SK-N-SH (cell line): ENCODE measurements around the gene PDGFA. TPM values are rescaled to one million over a fixed set of nuclear protein-coding genes. Genes with fewer than 3 reads are reported as not detected.

Experiments used
- CTCF ChIA-PET: fragments of 300-600, 350-600 bp; formaldehyde crosslinking; extraction: SDS; loops from one replicate; lab custom pipeline; 2021; lab: Yijun Ruan, JAX
- POLR2A ChIA-PET: fragments of 350-600 bp; sonication (Branson Sonifier 250); formaldehyde crosslinking; extraction: SDS; loops from one replicate; lab custom pipeline; 2020; ENCODE audit warnings: antibody characterized with exemption, inconsistent platforms; lab: Yijun Ruan, JAX
- DNase-seq: peaks from one replicate; pipeline ENCODE4 v3.0.0; 2012
- H2AFZ ChIP-seq: fragments of 200-600 bp; sonication (generic); 2 replicates; pipeline ENCODE4 v1.8.1; 2016; ENCODE audit warnings: antibody characterized with exemption, mild to moderate bottlenecking, low read depth
- H3F3A ChIP-seq: fragments of 200-600 bp; sonication (generic); replicated peaks from 2 replicates; pipeline ENCODE3; 2016; ENCODE audit warnings: antibody characterized with exemption, mild to moderate bottlenecking; ENCODE audit not compliant: insufficient read depth
- H3K27ac ChIP-seq, 2 experiments: fragments of 200-500 bp in 1 of 2; fragments of 200-600 bp in 1 of 2; sonication (Bioruptor generic) in 1 of 2; sonication (generic), shearing (Covaris generic) in 1 of 2; 2 replicates each; pipeline versions ENCODE4 v1.5.1 to v1.6.1; 2014 to 2016; ENCODE audit warnings: low read depth in 2 of 2, inconsistent platforms in 1 of 2, low read length in 1 of 2, mild to moderate bottlenecking in 1 of 2, mixed read lengths in 1 of 2
- H3K27me3 ChIP-seq: fragments of 200-600 bp; sonication (generic), shearing (Covaris generic); 2 replicates; pipeline ENCODE4 v1.6.1; 2016; ENCODE audit warnings: mixed run types; ENCODE audit not compliant: insufficient read depth
- H3K36me3 ChIP-seq, 2 experiments: fragments of 200-500 bp in 1 of 2; fragments of 200-600 bp in 1 of 2; sonication (Bioruptor generic) in 1 of 2; sonication (generic) in 1 of 2; replicated peaks in 1 of 2; 2 replicates each; pipeline versions ENCODE3 to v1.5.1; 2014 to 2016; ENCODE audit warnings: low read length in 1 of 2, mild to moderate bottlenecking in 1 of 2; ENCODE audit not compliant: insufficient read depth in 2 of 2, control insufficient read depth in 1 of 2
- H3K4me1 ChIP-seq, 2 experiments: fragments of 200-500 bp in 1 of 2; fragments of 200-600 bp in 1 of 2; sonication (Bioruptor generic) in 1 of 2; sonication (generic), shearing (Covaris generic) in 1 of 2; 2 replicates each; pipeline versions ENCODE4 v1.5.1 to v1.6.1; 2014 to 2016; ENCODE audit warnings: low read depth in 1 of 2, low read length in 1 of 2, mixed run types in 1 of 2; ENCODE audit not compliant: insufficient read depth in 2 of 2, control insufficient read depth in 1 of 2
- H3K4me2 ChIP-seq: fragments of 200-600 bp; sonication (generic), shearing (Covaris generic); 2 replicates; pipeline ENCODE4 v1.6.1; 2017; ENCODE audit warnings: mixed run types
- H3K4me3 ChIP-seq, 2 experiments: fragments of 200-500 bp in 1 of 2; fragments of 200-600 bp in 1 of 2; sonication (Bioruptor generic) in 1 of 2; sonication (generic), shearing (Covaris generic) in 1 of 2; 2 replicates each; pipeline versions ENCODE4 v1.5.1 to v1.8.1; 2014 to 2016; ENCODE audit warnings: low read depth in 2 of 2, inconsistent platforms in 1 of 2, low read length in 1 of 2, mild to moderate bottlenecking in 1 of 2, mixed read lengths in 1 of 2, moderate library complexity in 1 of 2
- H3K79me2 ChIP-seq: fragments of 200-600 bp; sonication (generic); 2 replicates; pipeline ENCODE4 v1.8.1; 2017; ENCODE audit warnings: mild to moderate bottlenecking; ENCODE audit not compliant: insufficient read depth
- H3K9ac ChIP-seq: fragments of 200-600 bp; sonication (generic); 2 replicates; pipeline ENCODE4 v1.6.1; 2017; ENCODE audit warnings: mixed run types
- H3K9me2 ChIP-seq: fragments of 200-600 bp; sonication (generic); 2 replicates; pipeline ENCODE4 v1.6.1; 2017; ENCODE audit warnings: mixed run types
- H3K9me3 ChIP-seq: fragments of 200-600 bp; sonication (generic); 2 replicates; pipeline ENCODE4 v1.6.1; 2017; ENCODE audit warnings: mixed run types, mild to moderate bottlenecking, moderate library complexity
- H4K20me1 ChIP-seq: fragments of 200-600 bp; sonication (generic); 2 replicates; pipeline ENCODE4 v1.6.1; 2017; ENCODE audit warnings: mild to moderate bottlenecking, mixed run types; ENCODE audit not compliant: insufficient read depth
- ELF1 ChIP-seq: IDR thresholded peaks from 2 replicates; pipeline ENCODE4 v1.4.0; 2012
- EP300 ChIP-seq, 2 experiments: IDR thresholded peaks; 2 replicates each; pipeline versions ENCODE4 v1.4.0 to v1.6.1; 2012; ENCODE audit warnings: borderline replicate concordance in 1 of 2, low read depth in 1 of 2, low read length in 1 of 2
- EZH2phosphoT487 ChIP-seq: fragments of 200-600 bp; sonication (generic); IDR thresholded peaks from 2 replicates; pipeline ENCODE4 v1.6.1; 2017; ENCODE audit warnings: low read depth, mixed run types, mild to moderate bottlenecking, antibody characterized with exemption, moderate library complexity, borderline replicate concordance
- FOSL2 ChIP-seq: IDR thresholded peaks from 2 replicates; pipeline ENCODE4 v1.4.0; 2012; ENCODE audit warnings: low read depth, mild to moderate bottlenecking, moderate library complexity, borderline replicate concordance
- FOXM1 ChIP-seq: IDR thresholded peaks from 2 replicates; pipeline ENCODE4 v1.4.0; 2012; ENCODE audit warnings: low read depth, mild to moderate bottlenecking
- GABPA ChIP-seq: IDR thresholded peaks from 2 replicates; pipeline ENCODE4 v1.4.0; 2012; ENCODE audit warnings: low read depth, mild to moderate bottlenecking
- GATA2 ChIP-seq: sonication (generic); formaldehyde crosslinking; IDR thresholded peaks from 2 replicates; pipeline ENCODE4 v1.5.0; 2020; ENCODE audit warnings: mild to moderate bottlenecking, missing genetic modification reagents
- JUND ChIP-seq: IDR thresholded peaks from 2 replicates; pipeline ENCODE4 v1.4.0; 2012
- MXI1 ChIP-seq: IDR thresholded peaks from 2 replicates; pipeline ENCODE4 v1.6.1; 2012; ENCODE audit warnings: mild to moderate bottlenecking, low read depth, low read length, improper control_type of control experiment
- NRF1 ChIP-seq: IDR thresholded peaks from 2 replicates; pipeline ENCODE4 v1.6.1; 2012; ENCODE audit warnings: low read depth, mild to moderate bottlenecking, low read length
- POLR2AphosphoS5 ChIP-seq: IDR thresholded peaks from 2 replicates; pipeline ENCODE4 v1.6.1; 2012; ENCODE audit warnings: low read depth, low read length
- RCOR1 ChIP-seq: fragments of 150-350 bp; IDR thresholded peaks from 2 replicates; pipeline ENCODE4 v1.6.1; 2017; ENCODE audit warnings: antibody characterized with exemption, low read length
- REST ChIP-seq: IDR thresholded peaks from 2 replicates; pipeline ENCODE4 v1.6.1; 2012; ENCODE audit warnings: mild to moderate bottlenecking, low read depth, low read length, moderate library complexity
- RXRA ChIP-seq: IDR thresholded peaks from 2 replicates; pipeline ENCODE4 v1.4.0; 2012; ENCODE audit warnings: low read depth, mild to moderate bottlenecking, borderline replicate concordance
- SIN3A ChIP-seq: IDR thresholded peaks from 2 replicates; pipeline ENCODE4 v1.6.1; 2012; ENCODE audit warnings: low read depth, mild to moderate bottlenecking, low read length, moderate library complexity, borderline replicate concordance
- SMC3 ChIP-seq: IDR thresholded peaks from 2 replicates; pipeline ENCODE4 v1.6.1; 2012; ENCODE audit warnings: low read depth, low read length, improper control_type of control experiment
- TAF1 ChIP-seq: IDR thresholded peaks from 2 replicates; pipeline ENCODE4 v1.6.1; 2012; ENCODE audit warnings: low read depth, mild to moderate bottlenecking, low read length, moderate library complexity, borderline replicate concordance
- TCF12 ChIP-seq: IDR thresholded peaks from 2 replicates; pipeline ENCODE4 v1.4.0; 2012
- TEAD4 ChIP-seq: IDR thresholded peaks from 2 replicates; pipeline ENCODE4 v1.4.0; 2012; ENCODE audit warnings: mild to moderate bottlenecking, borderline replicate concordance; ENCODE audit not compliant: insufficient read depth
- YY1 ChIP-seq: IDR thresholded peaks from 2 replicates; pipeline ENCODE4 v1.4.0; 2012; ENCODE audit warnings: low read depth, mild to moderate bottlenecking
- WGBS: methylation state at CpG from one replicate; pipeline ENCODE4 v1.1.6; 2017; ENCODE audit warnings: low lambda C conversion rate; 5-methylcytosine and 5-hydroxymethylcytosine counted together
- polyA plus RNA-seq, 3 experiments: library from polyadenylated mRNA; depleted of rRNA; stranded (reverse); fragments of >200 nt; gene quantifications; 2 replicates each; pipeline ENCODE4 v1.2.3, GENCODE V29; 2012
- TF ChIP-seq, protein P1 (sequence below): IDR thresholded peaks from 2 replicates; pipeline ENCODE4 v1.4.0; 2012; ENCODE audit warnings: low read depth, borderline replicate concordance
- TF ChIP-seq, protein P2 (sequence below): fragments of 150-350 bp; IDR thresholded peaks from 2 replicates; pipeline ENCODE4 v1.6.1; 2016; ENCODE audit warnings: mild to moderate bottlenecking, low read depth, low read length
- TF ChIP-seq, protein P3 (sequence below): IDR thresholded peaks from 2 replicates; pipeline ENCODE4 v1.4.0; 2012; ENCODE audit warnings: low read depth, borderline replicate concordance

PDGFA gene
- polyA plus RNA-seq, 1 of the 3 experiments (the other 2 are of a cell fraction), result 18.9 TPM

DNA sequence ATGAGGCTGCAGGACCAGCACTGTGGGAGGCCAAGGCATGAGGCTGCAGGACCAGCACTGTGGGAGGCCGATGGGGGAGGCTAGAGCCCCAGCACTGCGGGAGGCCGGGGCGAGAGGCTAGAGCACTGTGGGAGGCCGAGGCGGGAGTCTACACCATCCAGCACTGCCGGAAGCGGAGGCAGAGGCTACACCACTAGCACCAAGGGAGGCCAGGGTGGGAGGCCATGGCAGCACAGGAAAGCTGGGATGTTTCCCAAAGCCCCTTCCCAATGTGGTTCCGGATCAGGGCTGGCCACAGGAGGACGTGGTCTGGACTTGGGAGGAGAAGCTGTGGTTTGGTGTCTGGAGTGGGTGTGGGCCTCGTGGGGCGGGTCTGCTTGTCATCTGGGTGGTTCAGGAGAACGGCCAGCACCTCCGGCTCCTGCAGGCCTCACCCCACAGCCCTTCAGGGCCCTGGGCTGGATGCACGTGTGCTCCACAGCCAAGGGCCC, 43.6 kb downstream of the PDGFA start:
- Histone ChIP-seq H3K4me1 (peaks cover 10% of the 10 kb centered on the region in 2 experiments; a peak in 2 of 4 replicates), H3K4me3 (no peak overlapping the region), H3K4me2 (no peak overlapping the region), H2AFZ (no peak overlapping the region), H3K9ac (no peak overlapping the region), H3K36me3 (no peaks in the 10 kb centered on the region), H4K20me1 (no peaks in the 10 kb centered on the region), H3K9me2 (no peaks in the 10 kb centered on the region), H3F3A (no peaks in the 10 kb centered on the region), H3K27me3 (no peaks in the 10 kb centered on the region), H3K79me2 (no peaks in the 10 kb centered on the region), H3K27ac (no peak overlapping the region), H3K9me3 (0 out of 2 replicates have a peak, but pooled peaks cover 4% of the 10 kb centered on the region)
- ChIA-PET POLR2A (no interaction called here), CTCF (no interaction called here)
- DNase-seq, result no peak
- WGBS, result 90% methylated on average over 11 of the region's 15 CpGs
- TF ChIP-seq TCF12 (no peak), SMC3 (no peak), EP300 (IDR thresholded peaks at IDR 0.05; ENCODE audit: borderline replicate concordance in 1 of 2, low read depth in 1 of 2, low read length in 1 of 2) (no peak), TEAD4 (no peak), FOSL2 (no peak), GATA2 (CRISPR knock-in tag) (no peak), REST (no peak), NRF1 (no peak)
- TF ChIP-seq, protein P1, sequence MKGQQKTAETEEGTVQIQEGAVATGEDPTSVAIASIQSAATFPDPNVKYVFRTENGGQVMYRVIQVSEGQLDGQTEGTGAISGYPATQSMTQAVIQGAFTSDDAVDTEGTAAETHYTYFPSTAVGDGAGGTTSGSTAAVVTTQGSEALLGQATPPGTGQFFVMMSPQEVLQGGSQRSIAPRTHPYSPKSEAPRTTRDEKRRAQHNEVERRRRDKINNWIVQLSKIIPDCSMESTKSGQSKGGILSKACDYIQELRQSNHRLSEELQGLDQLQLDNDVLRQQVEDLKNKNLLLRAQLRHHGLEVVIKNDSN, result no peak

GRCh38 chr7:475425-475728, 44.3 kb downstream of the PDGFA start:
- Histone ChIP-seq H3K4me2 (no peak overlapping the region), H3K4me3 (no peak overlapping the region), H3F3A (no peaks in the 10 kb centered on the region), H3K9ac (no peak overlapping the region), H2AFZ (no peak overlapping the region), H3K79me2 (no peaks in the 10 kb centered on the region), H3K27ac (no peak overlapping the region), H3K9me2 (no peaks in the 10 kb centered on the region), H3K9me3 (0 out of 2 replicates have a peak, but pooled peaks cover 4% of the 10 kb centered on the region), H3K27me3 (no peaks in the 10 kb centered on the region), H3K4me1 (peaks cover 4 to 10% of the 10 kb centered on the region in 2 experiments; a peak in 2 of 4 replicates), H4K20me1 (no peaks in the 10 kb centered on the region), H3K36me3 (no peaks in the 10 kb centered on the region)
- 91% methylated on average over 5 of the region's 7 CpGs for WGBS
- POLR2A ChIA-PET, result no interaction called here
- TF ChIP-seq, protein P2, sequence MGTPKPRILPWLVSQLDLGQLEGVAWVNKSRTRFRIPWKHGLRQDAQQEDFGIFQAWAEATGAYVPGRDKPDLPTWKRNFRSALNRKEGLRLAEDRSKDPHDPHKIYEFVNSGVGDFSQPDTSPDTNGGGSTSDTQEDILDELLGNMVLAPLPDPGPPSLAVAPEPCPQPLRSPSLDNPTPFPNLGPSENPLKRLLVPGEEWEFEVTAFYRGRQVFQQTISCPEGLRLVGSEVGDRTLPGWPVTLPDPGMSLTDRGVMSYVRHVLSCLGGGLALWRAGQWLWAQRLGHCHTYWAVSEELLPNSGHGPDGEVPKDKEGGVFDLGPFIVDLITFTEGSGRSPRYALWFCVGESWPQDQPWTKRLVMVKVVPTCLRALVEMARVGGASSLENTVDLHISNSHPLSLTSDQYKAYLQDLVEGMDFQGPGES, result no peak
- TF ChIP-seq TAF1 (no peak), TEAD4 (no peak), GATA2 (CRISPR knock-in tag) (no peak), POLR2AphosphoS5 (no peak), YY1 (no peak), SIN3A (no peak), JUND (no peak), GABPA (no peak), ELF1 (no peak), RCOR1 (no peak), EZH2phosphoT487 (no peak), RXRA (no peak), FOXM1 (no peak), MXI1 (no peak)
- TF ChIP-seq, protein P3, sequence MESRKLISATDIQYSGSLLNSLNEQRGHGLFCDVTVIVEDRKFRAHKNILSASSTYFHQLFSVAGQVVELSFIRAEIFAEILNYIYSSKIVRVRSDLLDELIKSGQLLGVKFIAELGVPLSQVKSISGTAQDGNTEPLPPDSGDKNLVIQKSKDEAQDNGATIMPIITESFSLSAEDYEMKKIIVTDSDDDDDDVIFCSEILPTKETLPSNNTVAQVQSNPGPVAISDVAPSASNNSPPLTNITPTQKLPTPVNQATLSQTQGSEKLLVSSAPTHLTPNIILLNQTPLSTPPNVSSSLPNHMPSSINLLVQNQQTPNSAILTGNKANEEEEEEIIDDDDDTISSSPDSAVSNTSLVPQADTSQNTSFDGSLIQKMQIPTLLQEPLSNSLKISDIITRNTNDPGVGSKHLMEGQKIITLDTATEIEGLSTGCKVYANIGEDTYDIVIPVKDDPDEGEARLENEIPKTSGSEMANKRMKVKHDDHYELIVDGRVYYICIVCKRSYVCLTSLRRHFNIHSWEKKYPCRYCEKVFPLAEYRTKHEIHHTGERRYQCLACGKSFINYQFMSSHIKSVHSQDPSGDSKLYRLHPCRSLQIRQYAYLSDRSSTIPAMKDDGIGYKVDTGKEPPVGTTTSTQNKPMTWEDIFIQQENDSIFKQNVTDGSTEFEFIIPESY, result no peak
- no peak for DNase-seq
- CTCF ChIA-PET, result no interaction called here
